ENCODE data around the gene FETUB.

The FETUB gene

GRCh38 chr3:186636536-186636935 is 3.7 kb upstream of the FETUB start:
- no peak for DNase-seq (ENCODE audit: low read depth)

DNA sequence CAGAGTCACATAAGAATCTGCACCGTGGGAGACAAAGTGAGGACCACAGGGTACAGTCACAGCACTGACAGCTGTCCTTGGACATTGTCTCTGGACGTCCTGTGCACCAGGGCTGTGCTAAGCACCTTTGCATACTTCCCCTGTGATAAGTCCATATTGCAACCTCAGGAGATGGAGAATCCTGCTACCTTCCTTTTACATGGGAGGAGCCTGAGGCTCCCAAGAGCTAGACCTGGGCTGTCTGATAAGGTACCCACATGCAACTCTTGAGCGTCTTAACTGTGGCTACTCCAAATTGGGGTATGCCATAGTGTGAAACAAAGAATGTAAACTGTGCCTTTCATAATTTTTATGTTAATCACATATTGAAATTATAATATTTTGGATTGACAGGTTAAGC is 2.5 kb upstream of the FETUB start:
- DNase-seq (ENCODE audit: low read depth): no peak

DNA sequence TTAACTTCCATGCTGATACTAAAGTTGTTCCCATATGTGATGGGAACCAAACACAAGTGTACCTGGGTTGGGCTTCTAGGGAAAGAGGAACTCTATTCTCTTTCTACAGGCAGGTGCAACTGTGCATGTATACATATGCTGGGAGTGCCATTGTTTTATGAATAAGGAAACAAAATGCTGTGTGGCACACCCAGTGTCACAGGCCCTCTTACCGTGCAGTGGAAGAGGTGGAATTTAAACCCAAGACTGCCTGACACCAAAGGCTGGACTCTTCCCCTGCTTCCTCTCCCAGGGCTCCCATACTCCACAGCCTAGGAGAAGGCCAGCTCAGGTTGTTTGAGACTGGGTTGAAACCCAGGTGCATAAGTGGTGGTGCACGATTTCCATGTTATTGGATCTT is 1.9 kb upstream of the FETUB start:
- no peak for DNase-seq (ENCODE audit: low read depth)

DNA sequence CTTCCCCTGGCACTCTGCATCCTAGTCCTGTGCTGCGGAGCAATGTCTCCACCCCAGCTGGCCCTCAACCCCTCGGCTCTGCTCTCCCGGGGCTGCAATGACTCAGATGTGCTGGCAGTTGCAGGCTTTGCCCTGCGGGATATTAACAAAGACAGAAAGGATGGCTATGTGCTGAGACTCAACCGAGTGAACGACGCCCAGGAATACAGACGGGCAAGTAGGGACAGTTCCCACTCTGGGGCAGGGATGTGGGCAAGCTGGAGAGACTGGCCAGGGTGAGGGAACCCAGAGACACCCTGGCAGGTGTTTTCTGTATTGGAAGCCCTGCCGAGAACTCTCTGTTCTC is 247 bp downstream of the FETUB start:
- no peak for DNase-seq (ENCODE audit: low read depth)

DNA sequence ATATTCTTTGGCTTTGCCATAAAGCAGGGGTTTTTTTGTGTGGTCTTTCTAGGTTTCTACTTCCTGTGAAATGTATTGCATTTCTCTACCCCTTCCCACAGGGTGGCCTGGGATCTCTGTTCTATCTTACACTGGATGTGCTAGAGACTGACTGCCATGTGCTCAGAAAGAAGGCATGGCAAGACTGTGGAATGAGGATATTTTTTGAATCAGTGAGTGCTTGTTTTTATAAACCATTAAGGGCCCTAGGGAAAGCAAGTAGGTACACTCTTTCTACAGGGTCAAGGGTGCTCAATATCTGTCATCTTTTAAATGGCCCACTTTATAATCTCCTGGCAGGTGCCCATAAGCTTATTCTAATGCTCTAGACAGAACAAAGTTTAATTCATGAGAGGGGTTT is 730 bp downstream of the FETUB start:
- DNase-seq (ENCODE audit: low read depth): no peak

GRCh38 chr3:186642014-186642413 is 1.8 kb downstream of the FETUB start:
- no peak for DNase-seq (ENCODE audit: low read depth)

DNA sequence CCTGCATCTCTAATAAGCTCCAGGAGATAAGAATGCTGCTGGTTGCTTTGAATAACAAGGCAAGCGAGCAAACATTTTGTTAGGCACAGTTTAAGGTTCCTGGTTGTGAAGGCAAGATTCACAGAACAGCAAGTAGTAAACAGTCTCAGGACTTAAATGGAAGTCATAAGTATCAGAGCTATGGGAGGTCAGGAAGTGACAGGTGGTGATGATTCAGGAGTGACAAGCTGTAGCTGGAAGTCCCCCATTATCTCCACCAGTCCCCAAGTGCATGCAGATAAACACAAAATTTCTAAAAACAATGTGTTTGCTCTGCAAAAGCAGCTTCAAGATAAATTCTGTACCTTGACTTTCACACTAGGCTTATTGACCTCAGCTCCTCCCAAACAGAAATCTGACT is 3.3 kb downstream of the FETUB start:
- no peak for DNase-seq (ENCODE audit: low read depth)

- DNase-seq (ENCODE audit: low read depth): no peak
These were observed 4.5 kb downstream of the FETUB start for GRCh38 chr3:186644683-186645082.

- no peak for DNase-seq (ENCODE audit: low read depth)
These were observed 5.9 kb downstream of the FETUB start for GRCh38 chr3:186646106-186646505.

GRCh38 chr3:186646841-186647240 is 6.6 kb downstream of the FETUB start:
- DNase-seq (ENCODE audit: low read depth): no peak

DNA sequence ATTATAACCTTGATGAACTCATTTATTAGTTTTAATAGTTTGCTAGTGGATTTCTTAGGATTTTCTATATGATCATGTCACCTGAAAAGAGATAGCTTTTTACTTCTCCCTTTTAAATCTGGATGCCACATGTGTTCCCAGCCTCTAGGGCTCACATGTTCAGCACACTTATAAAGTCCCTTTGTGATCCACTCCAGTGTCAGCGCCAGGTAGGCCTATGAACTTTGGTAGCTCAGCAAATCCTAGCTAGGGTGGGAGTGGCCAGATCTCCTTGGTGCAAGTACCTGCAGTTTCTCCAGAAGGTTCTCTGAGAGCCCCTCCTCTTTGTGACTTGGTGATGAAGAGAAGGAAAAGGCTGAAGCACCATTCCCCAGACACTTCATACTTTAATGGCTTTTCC is 8.7 kb downstream of the FETUB start:
- DNase-seq (ENCODE audit: low read depth): no peak

GRCh38 chr3:186651678-186652215 is 11.5 kb downstream of the FETUB start:
- DNase-seq (ENCODE audit: low read depth): no peak

DNA sequence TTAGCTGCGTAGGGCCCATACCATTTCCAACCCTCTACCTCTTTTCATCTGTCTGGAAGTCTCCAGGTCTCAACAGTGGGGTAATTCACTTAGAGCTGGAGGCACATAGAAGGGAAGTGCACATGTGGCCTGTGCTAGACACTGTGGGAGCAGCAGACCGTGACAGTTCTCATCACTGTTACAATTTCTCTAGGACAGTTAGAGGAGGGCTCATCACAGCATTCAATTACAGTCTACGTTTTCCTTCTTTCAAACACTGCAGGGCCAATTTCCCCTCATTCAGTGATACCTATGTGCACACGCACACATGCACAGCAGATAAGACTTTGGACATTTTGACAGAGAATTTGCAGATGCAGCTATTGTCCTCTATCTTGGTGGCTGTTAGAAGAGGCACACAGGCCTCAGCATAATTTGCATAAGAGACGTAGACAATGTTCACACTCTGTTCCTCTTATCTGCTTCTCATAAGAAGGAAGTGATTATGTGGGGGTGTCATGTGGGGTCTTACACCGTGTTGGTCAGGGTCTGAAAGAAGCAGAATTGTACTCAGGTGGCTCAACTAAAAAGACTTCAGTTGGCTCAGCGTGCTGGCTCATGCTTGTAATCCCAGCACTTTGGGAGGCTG is 13.0 kb downstream of the FETUB start:
- no peak for DNase-seq (ENCODE audit: low read depth)

- DNase-seq (ENCODE audit: low read depth): no peak
These were observed 13.8 kb downstream of the FETUB start for GRCh38 chr3:186653984-186654383.

DNA sequence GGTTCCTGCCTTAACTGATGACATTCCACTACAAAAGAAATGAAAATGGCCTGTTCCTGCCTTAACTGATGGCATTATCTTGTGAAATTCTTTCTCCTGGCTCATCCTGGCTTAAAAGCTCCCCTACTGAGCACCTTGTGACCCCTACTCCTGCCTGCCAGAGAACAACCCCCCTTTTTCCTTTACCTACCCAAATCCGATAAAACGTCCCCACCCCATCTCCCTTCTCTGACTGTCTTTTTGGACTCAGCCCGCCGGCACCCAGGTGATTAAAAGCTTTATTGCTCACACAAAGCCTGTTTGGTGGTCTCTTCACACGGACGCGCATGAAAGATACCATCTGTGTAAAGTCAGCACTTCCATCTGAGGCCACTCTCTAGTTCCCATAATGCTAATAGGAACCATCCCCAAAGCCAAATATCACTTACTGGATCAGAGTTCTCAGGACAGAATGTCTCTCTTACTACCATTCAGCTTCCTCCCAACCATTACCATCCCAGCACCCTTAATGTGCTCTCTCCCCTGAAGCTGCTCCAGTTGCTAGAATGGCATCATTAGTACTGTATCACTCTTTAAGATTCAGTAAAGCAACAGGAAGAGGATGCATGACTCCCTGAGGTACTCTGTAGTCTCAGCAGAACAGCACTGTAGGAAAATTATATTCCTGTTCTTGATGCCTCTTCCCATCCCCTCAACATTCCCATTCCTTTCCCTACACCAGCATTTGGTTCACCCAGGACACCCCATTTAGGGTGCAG is 23.3 kb downstream of the FETUB start:
- no peak for DNase-seq (ENCODE audit: low read depth)

- no peak for DNase-seq (ENCODE audit: low read depth)
These were observed 23.9 kb downstream of the FETUB start for GRCh38 chr3:186664119-186664495.

DNA sequence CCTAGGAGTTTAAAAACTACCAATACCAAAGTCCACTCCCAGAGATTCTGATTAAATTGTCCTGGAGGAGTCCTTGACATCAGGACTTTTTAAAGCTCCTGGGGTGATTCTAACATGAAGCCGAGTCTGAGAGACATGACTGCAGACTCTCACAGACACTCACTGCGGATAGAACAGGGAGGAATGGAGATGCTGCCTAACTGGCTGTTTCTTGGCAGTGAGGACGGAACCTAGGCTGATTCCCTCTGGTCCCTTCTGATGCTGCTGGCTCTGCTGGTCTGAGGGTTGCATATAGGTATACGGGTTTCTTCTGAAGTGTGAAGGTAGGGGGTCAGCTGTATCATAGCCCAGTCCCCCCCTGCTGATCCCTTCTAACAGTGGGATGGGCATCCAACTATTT is 24.3 kb downstream of the FETUB start:
- DNase-seq (ENCODE audit: low read depth): no peak

- DNase-seq (ENCODE audit: low read depth): no peak
These were observed 25.5 kb downstream of the FETUB start, which contains the start of gene HRG for GRCh38 chr3:186665625-186666188. TSS of gene HRG (plus strand) at chr3:186666014. CDS start at chr3:186666032, 18 bp downstream.

- no peak for DNase-seq (ENCODE audit: low read depth)
These were observed 28.2 kb downstream of the FETUB start for GRCh38 chr3:186668426-186668825.

- no peak for DNase-seq (ENCODE audit: low read depth)
These were observed 29.3 kb downstream of the FETUB start for GRCh38 chr3:186669378-186670084.

GRCh38 chr3:186670155-186670554 is 30.0 kb downstream of the FETUB start:
- no peak for DNase-seq (ENCODE audit: low read depth)

- no peak for DNase-seq (ENCODE audit: low read depth)
These were observed 30.9 kb downstream of the FETUB start for GRCh38 chr3:186671051-186671450.

DNA sequence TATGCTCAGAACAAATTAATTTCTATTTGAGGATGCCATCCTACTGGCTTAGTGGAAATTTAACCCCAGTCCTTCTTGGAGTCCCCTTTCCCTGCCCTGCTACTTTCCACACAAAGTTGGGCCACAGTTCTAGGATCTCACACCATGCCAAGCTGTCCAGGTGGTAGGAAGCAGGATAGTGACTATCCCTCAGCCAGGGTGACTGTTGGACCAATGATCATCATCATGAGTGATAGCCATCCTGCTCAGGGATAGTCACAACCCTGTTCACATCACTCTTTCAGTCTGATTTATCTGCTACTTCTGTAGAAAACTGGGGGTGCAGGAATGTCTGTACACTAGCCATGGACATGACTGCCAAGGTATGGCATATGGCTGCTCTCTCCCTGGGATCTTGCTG is 38.4 kb downstream of the FETUB start:
- no peak for DNase-seq (ENCODE audit: low read depth)
